GM18505 (cell line): ENCODE results near the gene ERC1.

Source experiments
- ATAC-seq: cut with Tn5 transposase; IDR thresholded peaks from one replicate; pipeline ENCODE4 v1.9.1; 2021; ENCODE audit not compliant: unreplicated experiment
- POLR2A ChIP-seq: IDR thresholded peaks from 4 replicates; pipeline ENCODE4 v1.6.1; 2011; ENCODE audit warnings: borderline replicate concordance; ENCODE audit not compliant: insufficient read depth, insufficient read length; ENCODE audit errors: extremely low read depth

The ERC1 gene

GRCh38 chr12:1422604-1423315 lies 431.7 kb downstream of the ERC1 start:
- TF ChIP-seq POLR2A = no peak
- no peak for ATAC-seq

- ATAC-seq = no peak
- TF ChIP-seq POLR2A = no peak
Measured at GRCh38 chr12:1424674-1425395, 433.8 kb downstream of the ERC1 start.

GRCh38 chr12:1425396-1425729 lies 434.3 kb downstream of the ERC1 start:
- TF ChIP-seq POLR2A = no peak
- no peak for ATAC-seq

GRCh38 chr12:1428671-1429070 lies 437.6 kb downstream of the ERC1 start:
- ATAC-seq = no peak
- no peak for TF ChIP-seq POLR2A

GRCh38 chr12:1429980-1430379 lies 439.0 kb downstream of the ERC1 start:
- TF ChIP-seq POLR2A = no peak
- no peak for ATAC-seq

- no peak for TF ChIP-seq POLR2A
- ATAC-seq = no peak
Measured at GRCh38 chr12:1434296-1434955, 443.4 kb downstream of the ERC1 start.

- ATAC-seq = no peak
- no peak for TF ChIP-seq POLR2A
Measured at GRCh38 chr12:1435044-1435443, 444.0 kb downstream of the ERC1 start.

GRCh38 chr12:1435456-1435855 lies 444.4 kb downstream of the ERC1 start:
- no peak for ATAC-seq
- no peak for TF ChIP-seq POLR2A

GRCh38 chr12:1436015-1436414 lies 445.0 kb downstream of the ERC1 start:
- no peak for TF ChIP-seq POLR2A
- no peak for ATAC-seq

- no peak for TF ChIP-seq POLR2A
- no peak for ATAC-seq
Measured at GRCh38 chr12:1436981-1437380, 446.0 kb downstream of the ERC1 start.

GRCh38 chr12:1439201-1439600 lies 448.2 kb downstream of the ERC1 start:
- ATAC-seq = no peak
- no peak for TF ChIP-seq POLR2A

- ATAC-seq = no peak
- no peak for TF ChIP-seq POLR2A
Measured at GRCh38 chr12:1439687-1440086, 448.7 kb downstream of the ERC1 start.

- no peak for TF ChIP-seq POLR2A
- ATAC-seq = no peak
Measured at GRCh38 chr12:1443421-1444141, 452.6 kb downstream of the ERC1 start.
